PFSK-1 (cell line): Measurements from ENCODE around the gene CEACAM19.

Source experiments
- FOXP2 ChIP-seq: optimal IDR thresholded peaks from 2 replicates; pipeline ENCODE3; 2011; ENCODE audit warnings: borderline replicate concordance, control low read depth, inconsistent platforms; ENCODE audit not compliant: insufficient read depth; ENCODE audit errors: extremely low read length, extremely low read depth
- POLR2AphosphoS5 ChIP-seq: IDR thresholded peaks from 2 replicates; pipeline ENCODE4 v1.6.1; 2012; ENCODE audit warnings: low read depth, mild to moderate bottlenecking, control low read depth, low read length, moderate library complexity
- REST ChIP-seq, 2 experiments: IDR thresholded peaks; 2 replicates each; pipeline versions ENCODE4 v1.6.1 to v1.8.0; 2011 to 2012; ENCODE audit warnings: low read depth in 2 of 2, low read length in 2 of 2, control low read depth in 1 of 2, inconsistent platforms in 1 of 2, mild to moderate bottlenecking in 1 of 2, moderate library complexity in 1 of 2; ENCODE audit not compliant: insufficient read depth in 1 of 2
- SIN3A ChIP-seq: IDR thresholded peaks from 2 replicates; pipeline ENCODE4 v1.6.1; 2012; ENCODE audit warnings: mild to moderate bottlenecking, low read length, moderate library complexity, borderline replicate concordance; ENCODE audit not compliant: insufficient read depth
- TAF1 ChIP-seq: IDR thresholded peaks from 2 replicates; pipeline ENCODE4 v1.6.1; 2012; ENCODE audit warnings: low read length, control low read depth, borderline replicate concordance; ENCODE audit not compliant: insufficient read depth

Gene CEACAM19

GRCh38 chr19:44687888-44688287 lies 16.6 kb downstream of the CEACAM19 start:
- TF ChIP-seq TAF1 = no peak
- no peak for TF ChIP-seq POLR2AphosphoS5
- TF ChIP-seq REST (IDR thresholded peaks at IDR 0.05; ENCODE audit: insufficient read depth in 1 of 2, low read depth in 2 of 2, low read length in 2 of 2) = no peak
- no peak for TF ChIP-seq SIN3A
- TF ChIP-seq FOXP2 = no peak

- peak; percentile 27 for TF ChIP-seq FOXP2
- TF ChIP-seq TAF1 = no peak
These were observed 18.2 kb downstream of the CEACAM19 start for GRCh38 chr19:44689290-44690130.

GRCh38 chr19:44690131-44690440 lies 18.8 kb downstream of the CEACAM19 start:
- TF ChIP-seq TAF1 (no peak), SIN3A (no peak), POLR2AphosphoS5 (no peak)

- TF ChIP-seq REST (IDR thresholded peaks at IDR 0.05; ENCODE audit: insufficient read depth in 1 of 2, low read depth in 2 of 2, low read length in 2 of 2) = no peak
- no peak for TF ChIP-seq TAF1
- no peak for TF ChIP-seq FOXP2
- no peak for TF ChIP-seq POLR2AphosphoS5
- no peak for TF ChIP-seq SIN3A
These were observed 21.1 kb downstream of the CEACAM19 start for GRCh38 chr19:44692379-44692721.

- no peak for TF ChIP-seq SIN3A
- no peak for TF ChIP-seq FOXP2
- no peak for TF ChIP-seq POLR2AphosphoS5
- no peak for TF ChIP-seq TAF1
- TF ChIP-seq REST (IDR thresholded peaks at IDR 0.05; ENCODE audit: insufficient read depth in 1 of 2, low read depth in 2 of 2, low read length in 2 of 2) = no peak
These were observed 22.9 kb downstream of the CEACAM19 start for GRCh38 chr19:44694184-44694579.

- TF ChIP-seq SIN3A (no peak), POLR2AphosphoS5 (no peak), REST (IDR thresholded peaks at IDR 0.05; ENCODE audit: insufficient read depth in 1 of 2, low read depth in 2 of 2, low read length in 2 of 2) (no peak), FOXP2 (no peak), TAF1 (no peak)
These were observed 25.8 kb downstream of the CEACAM19 start for GRCh38 chr19:44696939-44697669.
